GM12878 (cell line): ENCODE results near the gene RIPOR3. TPM values are rescaled to one million over a fixed set of nuclear protein-coding genes. Genes with fewer than 3 reads are reported as not detected.

Experiments
- ATAC-seq: fragments of 200-7000 bp; cut with Tn5 transposase; 3 replicates; pipeline ENCODE4 v1.9.1; 2020; ENCODE audit warnings: mild to moderate bottlenecking, moderate library complexity
- BruUV-seq: library from RNA; stranded (reverse); fragments of 400-500 nt; replicated peaks from 2 replicates; lab custom pipeline; 2021; lab: Mats Ljungman, UMichigan
- CTCF ChIA-PET: fragments of 300-600 bp; sonication (Branson Sonifier 250); formaldehyde crosslinking; extraction: SDS; loops from one replicate; lab custom pipeline; 2021; ENCODE audit warnings: inconsistent platforms; lab: Yijun Ruan, JAX
- POLR2A ChIA-PET: fragments of 350-600 bp; formaldehyde crosslinking; extraction: SDS; loops from one replicate; lab custom pipeline; 2021; ENCODE audit warnings: inconsistent platforms; lab: Charles Lee
- RAD21 ChIA-PET: fragments of 300-600 bp; sonication (Branson Sonifier 250); formaldehyde crosslinking; loops from one replicate; lab custom pipeline; 2023; ENCODE audit warnings: antibody characterized with exemption; ENCODE audit not compliant: unreplicated experiment; lab: Charles Lee
- SMC1A ChIA-PET: fragments of 300-600 bp; sonication (Branson Sonifier 250); formaldehyde crosslinking; loops from one replicate; lab custom pipeline; 2023; ENCODE audit not compliant: unreplicated experiment, uncharacterized antibody; lab: Charles Lee
- DNase-seq: peaks from one replicate; pipeline ENCODE4 v3.0.0-alpha.2; 2011; ENCODE audit warnings: low read depth, low spot score
- FAIRE-seq: peaks from 3 replicates; lab custom pipeline; 2011; peaks lifted over from hg19 to GRCh38; lab: Jason Lieb, UNC
- H2AFZ ChIP-seq: 2 replicates; pipeline ENCODE4 v1.6.0; 2011; ENCODE audit warnings: low read depth, low read length, control low read depth; ENCODE audit not compliant: control insufficient read depth
- H3K27ac ChIP-seq: 2 replicates; pipeline ENCODE4 v1.5.1; 2011; ENCODE audit warnings: control low read depth; ENCODE audit not compliant: control insufficient read depth, insufficient read depth
- H3K27me3 ChIP-seq, 2 experiments: replicated peaks in 1 of 2; 2 replicates each; pipeline versions ENCODE4 v1.6.0 to v1.6.1; 2011; ENCODE audit warnings: low read length in 1 of 2; ENCODE audit not compliant: control insufficient read depth in 2 of 2, insufficient read depth in 2 of 2
- H3K36me3 ChIP-seq, 2 experiments: 2 replicates each; pipeline ENCODE4 v1.5.1; 2011; ENCODE audit warnings: low read length in 1 of 2; ENCODE audit not compliant: control insufficient read depth in 2 of 2, insufficient read depth in 2 of 2
- H3K4me1 ChIP-seq: 2 replicates; pipeline ENCODE4 v1.6.1; 2011; ENCODE audit warnings: mild to moderate bottlenecking, low read length, moderate library complexity, mixed read lengths; ENCODE audit not compliant: control insufficient read depth, insufficient read depth
- H3K4me2 ChIP-seq: 2 replicates; pipeline ENCODE4 v1.6.0; 2011; ENCODE audit warnings: control low read depth; ENCODE audit not compliant: control insufficient read depth, insufficient read depth
- H3K4me3 ChIP-seq: fragments of 200-600 bp; sonication (generic); 2 replicates; pipeline ENCODE4 v1.5.1; 2016
- H3K79me2 ChIP-seq: 2 replicates; pipeline ENCODE4 v1.6.0; 2011; ENCODE audit warnings: low read length; ENCODE audit not compliant: control insufficient read depth, insufficient read depth
- H3K9ac ChIP-seq: 2 replicates; pipeline ENCODE4 v1.8.0; 2011; ENCODE audit warnings: low read length, control low read depth, mixed read lengths; ENCODE audit not compliant: control insufficient read depth, insufficient read depth
- H3K9me3 ChIP-seq: replicated peaks from 3 replicates; pipeline ENCODE4 v1.5.1; 2011; ENCODE audit warnings: mild to moderate bottlenecking, low read length; ENCODE audit not compliant: control insufficient read depth, insufficient read depth
- H4K20me1 ChIP-seq: 2 replicates; pipeline ENCODE4 v1.6.0; 2011; ENCODE audit not compliant: control insufficient read depth, insufficient read depth
- CBFB ChIP-seq: IDR thresholded peaks from 2 replicates; pipeline ENCODE4 v1.6.1; 2016; ENCODE audit warnings: antibody characterized with exemption, low read depth
- ETV6 ChIP-seq, 2 experiments: fragments of 450-650 bp in 1 of 2; IDR thresholded peaks in 1 of 2; conservative IDR thresholded peaks in 1 of 2; 2 replicates each; pipeline ENCODE4 v1.6.1; 2014; ENCODE audit warnings: antibody characterized with exemption in 1 of 2, borderline replicate concordance in 1 of 2, low read depth in 1 of 2, mild to moderate bottlenecking in 1 of 2, moderate library complexity in 1 of 2
- NFXL1 ChIP-seq: fragments of 450-650 bp; IDR thresholded peaks from 2 replicates; pipeline ENCODE4 v1.6.1; 2017; ENCODE audit warnings: antibody characterized with exemption, mild to moderate bottlenecking, borderline replicate concordance
- RUNX3 ChIP-seq: IDR thresholded peaks from 2 replicates; pipeline ENCODE4 v1.6.1; 2012; ENCODE audit warnings: low read length, inconsistent platforms
- SIX5 ChIP-seq: IDR thresholded peaks from 2 replicates; pipeline ENCODE4 v1.6.1; 2011; ENCODE audit warnings: mild to moderate bottlenecking, low read depth, low read length, moderate library complexity; ENCODE audit not compliant: severe bottlenecking
- WGBS: methylation state at CpG from one replicate; pipeline ENCODE4 v1.1.6; 2016; ENCODE audit warnings: low lambda C conversion rate; ENCODE audit not compliant: insufficient replicate concordance, insufficient coverage; ENCODE audit errors: missing lambda C conversion rate; 5-methylcytosine and 5-hydroxymethylcytosine counted together
- in situ Hi-C: fragments of 300-500 bp; cut with MboI; formaldehyde crosslinking; loops from 9 replicates; pipeline ENCODE4 v1.14.3; 2018; ENCODE audit warnings: mixed read lengths
- intact Hi-C: fragments of 100-400 bp; cut with micrococcal nuclease; formaldehyde crosslinking; loops from one replicate; pipeline ENCODE4 v1.14.2; 2022; ENCODE audit not compliant: unreplicated experiment
- polyA plus RNA-seq, 11 experiments: library from polyadenylated mRNA; depleted of rRNA in 4 of 11; unstranded in 6 of 11; stranded (reverse) in 5 of 11; fragments of >200 nt; fragmentation: Nextera tagmentation in 4 of 11; fragmentation: Illumina TruSeq in 1 of 11; extraction: Ambion mirVana in 4 of 11; extraction: Trizol in 1 of 11; gene quantifications; 1 replicate in 1 of 11; 2 replicates in 10 of 11; pipeline versions ENCODE4 v1.2.1 to v1.2.3, GENCODE V29; 2011 to 2016; ENCODE audit warnings: inconsistent platforms in 2 of 11, missing spikeins in 2 of 11, low read depth in 1 of 11
- total RNA-seq, 4 experiments: library from RNA; depleted of rRNA in 3 of 4; stranded (reverse); fragments of >200 nt in 3 of 4; fragmentation: Illumina TruSeq in 1 of 4; extraction: Trizol in 1 of 4; gene quantifications; 2 replicates each; pipeline versions ENCODE4 v1.2.1 to v1.2.3, GENCODE V29; 2013 to 2021
- TF ChIP-seq, protein P1 (sequence below): IDR thresholded peaks from 2 replicates; pipeline ENCODE4 v1.6.1; 2012; ENCODE audit warnings: improper control_type of control experiment, low read depth, low read length; ENCODE audit not compliant: insufficient replicate concordance

The RIPOR3 gene
- total and polyA plus RNA-seq, 10 of the 15 experiments (the other 5 are each of a cell fraction or from before 2014, with no cell fraction given), result 0.04 to 0.55 (median 0.12) TPM; not detected in 6

GRCh38 chr20:50678169-50678898, 13.0 kb downstream of the RIPOR3 start:
- Histone ChIP-seq H3K27me3 (peaks cover 0 to 5% of the 10 kb centered on the region in 2 experiments; a peak in 2 of 4 replicates), H3K4me1 (no peaks in the 10 kb centered on the region), H3K4me2 (no peak overlapping the region), H3K4me3 (no peak overlapping the region), H3K27ac (no peak overlapping the region), H4K20me1 (no peaks in the 10 kb centered on the region), H3K9me3 (no peaks in the 10 kb centered on the region), H2AFZ (no peak overlapping the region), H3K79me2 (no peaks in the 10 kb centered on the region), H3K36me3 (no peaks in the 10 kb centered on the region), H3K9ac (no peak overlapping the region)
- DNase-seq, result no peak
- FAIRE-seq, result no peak
- TF ChIP-seq ETV6 (conservative IDR thresholded peaks at IDR 0.05 in 1 of 2, IDR thresholded peaks at IDR 0.05 in 1 of 2; ENCODE audit: borderline replicate concordance in 1 of 2, low read depth in 1 of 2) (peak in 1 of 2 experiments; percentile 91; a peak in 2 of 4 replicates), RUNX3 (no peak), NFXL1 (peak; percentile 38; the same call in 1 of the 2 replicates)
- RAD21 ChIA-PET, result no interaction called here
- in situ Hi-C loops (no loop called here), intact Hi-C loops (no loop called here)
- BruUV-seq, result no TSS peak
- 34% methylated on average over 8 of the region's 8 CpGs for WGBS
- CTCF ChIA-PET, result no interaction called here
- SMC1A ChIA-PET, result no interaction called here
- POLR2A ChIA-PET, result no interaction called here
- ATAC-seq, result no peak

DNA sequence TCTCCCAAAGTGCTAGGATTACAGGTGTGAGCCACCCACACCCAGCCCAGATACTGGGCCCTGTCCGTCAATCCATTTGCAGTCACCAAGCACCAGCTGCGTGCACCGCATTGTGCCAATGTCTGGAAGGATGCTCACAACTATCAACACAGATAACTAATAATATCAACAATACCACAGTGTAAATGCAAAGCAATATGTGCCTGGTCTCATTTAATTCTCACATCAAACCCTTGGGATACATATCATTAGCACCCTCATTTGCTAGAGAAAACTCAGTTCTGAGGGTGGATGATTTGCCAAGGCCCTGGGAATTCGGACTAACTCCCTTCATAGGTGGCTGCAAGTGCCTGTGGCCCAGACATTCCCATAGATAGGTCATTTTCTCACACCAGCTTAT, 14.5 kb downstream of the RIPOR3 start:
- no peak for DNase-seq
- Histone ChIP-seq H3K36me3 (no peaks in the 10 kb centered on the region), H3K4me1 (no peaks in the 10 kb centered on the region), H3K27me3 (peaks cover 0 to 5% of the 10 kb centered on the region in 2 experiments; a peak in 2 of 4 replicates), H3K27ac (no peak overlapping the region), H3K9ac (no peak overlapping the region), H3K4me3 (no peak overlapping the region), H3K9me3 (no peaks in the 10 kb centered on the region), H2AFZ (no peak overlapping the region), H3K79me2 (no peaks in the 10 kb centered on the region), H3K4me2 (no peak overlapping the region), H4K20me1 (no peaks in the 10 kb centered on the region)
- ChIA-PET RAD21 (no interaction called here), SMC1A (no interaction called here), POLR2A (no interaction called here), CTCF (no interaction called here)
- in situ Hi-C loops, result no loop called here
- no peak for FAIRE-seq
- ATAC-seq, result no peak
- 74% methylated on average over 4 of the region's 4 CpGs for WGBS
- peak; percentile 84; the same call in 1 of the 2 replicates for TF ChIP-seq NFXL1
- no peak for TF ChIP-seq SIX5
- TF ChIP-seq, protein P1, sequence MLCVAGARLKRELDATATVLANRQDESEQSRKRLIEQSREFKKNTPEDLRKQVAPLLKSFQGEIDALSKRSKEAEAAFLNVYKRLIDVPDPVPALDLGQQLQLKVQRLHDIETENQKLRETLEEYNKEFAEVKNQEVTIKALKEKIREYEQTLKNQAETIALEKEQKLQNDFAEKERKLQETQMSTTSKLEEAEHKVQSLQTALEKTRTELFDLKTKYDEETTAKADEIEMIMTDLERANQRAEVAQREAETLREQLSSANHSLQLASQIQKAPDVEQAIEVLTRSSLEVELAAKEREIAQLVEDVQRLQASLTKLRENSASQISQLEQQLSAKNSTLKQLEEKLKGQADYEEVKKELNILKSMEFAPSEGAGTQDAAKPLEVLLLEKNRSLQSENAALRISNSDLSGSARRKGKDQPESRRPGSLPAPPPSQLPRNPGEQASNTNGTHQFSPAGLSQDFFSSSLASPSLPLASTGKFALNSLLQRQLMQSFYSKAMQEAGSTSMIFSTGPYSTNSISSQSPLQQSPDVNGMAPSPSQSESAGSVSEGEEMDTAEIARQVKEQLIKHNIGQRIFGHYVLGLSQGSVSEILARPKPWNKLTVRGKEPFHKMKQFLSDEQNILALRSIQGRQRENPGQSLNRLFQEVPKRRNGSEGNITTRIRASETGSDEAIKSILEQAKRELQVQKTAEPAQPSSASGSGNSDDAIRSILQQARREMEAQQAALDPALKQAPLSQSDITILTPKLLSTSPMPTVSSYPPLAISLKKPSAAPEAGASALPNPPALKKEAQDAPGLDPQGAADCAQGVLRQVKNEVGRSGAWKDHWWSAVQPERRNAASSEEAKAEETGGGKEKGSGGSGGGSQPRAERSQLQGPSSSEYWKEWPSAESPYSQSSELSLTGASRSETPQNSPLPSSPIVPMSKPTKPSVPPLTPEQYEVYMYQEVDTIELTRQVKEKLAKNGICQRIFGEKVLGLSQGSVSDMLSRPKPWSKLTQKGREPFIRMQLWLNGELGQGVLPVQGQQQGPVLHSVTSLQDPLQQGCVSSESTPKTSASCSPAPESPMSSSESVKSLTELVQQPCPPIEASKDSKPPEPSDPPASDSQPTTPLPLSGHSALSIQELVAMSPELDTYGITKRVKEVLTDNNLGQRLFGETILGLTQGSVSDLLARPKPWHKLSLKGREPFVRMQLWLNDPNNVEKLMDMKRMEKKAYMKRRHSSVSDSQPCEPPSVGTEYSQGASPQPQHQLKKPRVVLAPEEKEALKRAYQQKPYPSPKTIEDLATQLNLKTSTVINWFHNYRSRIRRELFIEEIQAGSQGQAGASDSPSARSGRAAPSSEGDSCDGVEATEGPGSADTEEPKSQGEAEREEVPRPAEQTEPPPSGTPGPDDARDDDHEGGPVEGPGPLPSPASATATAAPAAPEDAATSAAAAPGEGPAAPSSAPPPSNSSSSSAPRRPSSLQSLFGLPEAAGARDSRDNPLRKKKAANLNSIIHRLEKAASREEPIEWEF, result no peak
- TF ChIP-seq CBFB, result no peak
- no TSS peak for BruUV-seq
- intact Hi-C loops, result no loop called here
